IPS-18a (cell line): ENCODE data around the gene DTHD1.

Experiments used
- H3K27ac ChIP-seq: one replicate; pipeline ENCODE4 v1.5.1; 2013; ENCODE audit warnings: low read length
- H3K27me3 ChIP-seq: one replicate; pipeline ENCODE4 v1.6.1; 2013; ENCODE audit warnings: mild to moderate bottlenecking, low read length; ENCODE audit not compliant: control insufficient read depth, insufficient read depth
- H3K36me3 ChIP-seq: one replicate; pipeline ENCODE4 v1.6.1; 2013; ENCODE audit warnings: low read depth, low read length; ENCODE audit not compliant: control insufficient read depth
- H3K4me1 ChIP-seq: one replicate; pipeline ENCODE4 v1.6.1; 2013; ENCODE audit warnings: low read depth, low read length; ENCODE audit not compliant: control insufficient read depth
- H3K4me3 ChIP-seq: one replicate; pipeline ENCODE4 v1.5.1; 2013; ENCODE audit warnings: low read length
- H3K9ac ChIP-seq: one replicate; pipeline ENCODE4 v1.6.1; 2013; ENCODE audit warnings: mild to moderate bottlenecking, low read length, moderate library complexity
- H3K9me3 ChIP-seq: one replicate; pipeline ENCODE4 v1.6.1; 2013; ENCODE audit warnings: low read depth, low read length; ENCODE audit not compliant: control insufficient read depth

The DTHD1 gene

GRCh38 chr4:36274158-36274557, 7.3 kb upstream of the DTHD1 start:
- Histone ChIP-seq H3K9ac (no peak overlapping the region), H3K36me3 (no peaks in the 10 kb centered on the region), H3K4me1 (no peaks in the 10 kb centered on the region), H3K27ac (no peak overlapping the region), H3K9me3 (no peaks in the 10 kb centered on the region), H3K27me3 (no peaks in the 10 kb centered on the region), H3K4me3 (no peak overlapping the region)

- no peaks in the 10 kb centered on the region for H3K27me3 ChIP-seq
- no peaks in the 10 kb centered on the region for H3K9me3 ChIP-seq
- no peak overlapping the region for H3K27ac ChIP-seq
- H3K9ac ChIP-seq, result no peak overlapping the region
- no peaks in the 10 kb centered on the region for H3K36me3 ChIP-seq
- H3K4me3 ChIP-seq, result no peak overlapping the region
- peaks cover 6% of the 10 kb centered on the region for H3K4me1 ChIP-seq
Measured at GRCh38 chr4:36277533-36277932, 3.9 kb upstream of the DTHD1 start.

- Histone ChIP-seq H3K27me3 (no peaks in the 10 kb centered on the region), H3K4me3 (no peak overlapping the region), H3K4me1 (peaks cover 6% of the 10 kb centered on the region), H3K27ac (no peak overlapping the region), H3K9me3 (no peaks in the 10 kb centered on the region), H3K9ac (no peak overlapping the region), H3K36me3 (no peaks in the 10 kb centered on the region)
Measured at GRCh38 chr4:36278789-36279188, 2.6 kb upstream of the DTHD1 start.

- H3K4me3 ChIP-seq, result no peak overlapping the region
- no peaks in the 10 kb centered on the region for H3K27me3 ChIP-seq
- H3K36me3 ChIP-seq, result no peaks in the 10 kb centered on the region
- H3K27ac ChIP-seq, result no peak overlapping the region
- H3K9me3 ChIP-seq, result no peaks in the 10 kb centered on the region
- peaks cover 6% of the 10 kb centered on the region for H3K4me1 ChIP-seq
- H3K9ac ChIP-seq, result no peak overlapping the region
Measured at GRCh38 chr4:36280555-36280954, 861 bp upstream of the DTHD1 start.

GRCh38 chr4:36282503-36283030, 1.2 kb downstream of the DTHD1 start:
- H3K9me3 ChIP-seq, result no peaks in the 10 kb centered on the region
- H3K27ac ChIP-seq, result no peak overlapping the region
- no peak overlapping the region for H3K9ac ChIP-seq
- no peaks in the 10 kb centered on the region for H3K36me3 ChIP-seq
- no peak overlapping the region for H3K4me3 ChIP-seq
- no peaks in the 10 kb centered on the region for H3K27me3 ChIP-seq
- H3K4me1 ChIP-seq, result peaks cover 6% of the 10 kb centered on the region

GRCh38 chr4:36283912-36284465, 2.6 kb downstream of the DTHD1 start:
- H3K9ac ChIP-seq, result no peak overlapping the region
- no peaks in the 10 kb centered on the region for H3K27me3 ChIP-seq
- no peaks in the 10 kb centered on the region for H3K36me3 ChIP-seq
- no peaks in the 10 kb centered on the region for H3K9me3 ChIP-seq
- no peak overlapping the region for H3K27ac ChIP-seq
- H3K4me3 ChIP-seq, result no peak overlapping the region
- peaks cover 6% of the 10 kb centered on the region for H3K4me1 ChIP-seq

- no peak overlapping the region for H3K27ac ChIP-seq
- H3K36me3 ChIP-seq, result no peaks in the 10 kb centered on the region
- H3K27me3 ChIP-seq, result no peaks in the 10 kb centered on the region
- no peaks in the 10 kb centered on the region for H3K9me3 ChIP-seq
- no peak overlapping the region for H3K9ac ChIP-seq
- no peak overlapping the region for H3K4me3 ChIP-seq
- H3K4me1 ChIP-seq, result no peaks in the 10 kb centered on the region
Measured at GRCh38 chr4:36285784-36286480, 4.5 kb downstream of the DTHD1 start.

GRCh38 chr4:36286481-36286871, 5.1 kb downstream of the DTHD1 start:
- no peak overlapping the region for H3K27ac ChIP-seq
- no peak overlapping the region for H3K4me3 ChIP-seq

GRCh38 chr4:36288731-36289426, 7.5 kb downstream of the DTHD1 start:
- Histone ChIP-seq H3K36me3 (no peaks in the 10 kb centered on the region), H3K27ac (no peak overlapping the region), H3K27me3 (no peaks in the 10 kb centered on the region), H3K9me3 (no peaks in the 10 kb centered on the region), H3K4me3 (no peak overlapping the region), H3K4me1 (no peaks in the 10 kb centered on the region), H3K9ac (no peak overlapping the region)

More at GRCh38 chr4:36286481-36286871, 5.1 kb downstream of the DTHD1 start:
- H3K36me3 ChIP-seq, result no peaks in the 10 kb centered on the region
- no peaks in the 10 kb centered on the region for H3K27me3 ChIP-seq
- H3K9me3 ChIP-seq, result no peaks in the 10 kb centered on the region
- H3K9ac ChIP-seq, result no peak overlapping the region
- H3K4me1 ChIP-seq, result no peaks in the 10 kb centered on the region

GRCh38 chr4:36290641-36291040, 9.2 kb downstream of the DTHD1 start:
- Histone ChIP-seq H3K27me3 (no peaks in the 10 kb centered on the region), H3K4me1 (no peaks in the 10 kb centered on the region), H3K9ac (no peak overlapping the region), H3K36me3 (no peaks in the 10 kb centered on the region), H3K4me3 (no peak overlapping the region), H3K27ac (no peak overlapping the region), H3K9me3 (no peaks in the 10 kb centered on the region)

- H3K4me1 ChIP-seq, result no peaks in the 10 kb centered on the region
- no peak overlapping the region for H3K4me3 ChIP-seq
- no peaks in the 10 kb centered on the region for H3K9me3 ChIP-seq
- H3K36me3 ChIP-seq, result no peaks in the 10 kb centered on the region
- H3K27me3 ChIP-seq, result no peaks in the 10 kb centered on the region
- no peak overlapping the region for H3K9ac ChIP-seq
- no peak overlapping the region for H3K27ac ChIP-seq
Measured at GRCh38 chr4:36292556-36293188, 11.3 kb downstream of the DTHD1 start.
